LoVo (cell line): ENCODE measurements around the gene HNRNPAB.
"Not testable (repeated sequence)": the region's sequence is repeated elsewhere in the genome, so short reads cannot be mapped to it uniquely, and the experiment has no call there.

ENCODE experiments used
- DNase-seq: peaks from one replicate; pipeline ENCODE4 v3.0.0-alpha.2; 2016; ENCODE audit warnings: low spot score

HNRNPAB gene

DNA sequence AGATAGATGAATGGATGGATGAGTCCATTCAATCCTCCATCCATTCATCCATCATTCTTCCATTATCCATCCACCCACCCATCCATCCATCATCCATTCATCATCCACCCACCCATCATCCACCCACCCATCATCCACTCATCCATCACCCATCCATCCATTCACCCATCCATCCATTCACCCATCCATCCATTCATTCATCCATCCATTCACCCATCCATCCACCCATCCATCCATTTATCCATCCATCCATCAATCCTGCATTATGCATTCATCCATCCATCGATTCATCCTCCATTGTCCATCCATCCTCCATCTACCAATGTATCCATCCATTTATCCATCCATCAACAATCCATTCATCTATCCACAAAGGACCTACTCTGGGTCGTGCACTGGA lies 41.1 kb downstream of the HNRNPAB start:
- DNase-seq = no peak

DNA sequence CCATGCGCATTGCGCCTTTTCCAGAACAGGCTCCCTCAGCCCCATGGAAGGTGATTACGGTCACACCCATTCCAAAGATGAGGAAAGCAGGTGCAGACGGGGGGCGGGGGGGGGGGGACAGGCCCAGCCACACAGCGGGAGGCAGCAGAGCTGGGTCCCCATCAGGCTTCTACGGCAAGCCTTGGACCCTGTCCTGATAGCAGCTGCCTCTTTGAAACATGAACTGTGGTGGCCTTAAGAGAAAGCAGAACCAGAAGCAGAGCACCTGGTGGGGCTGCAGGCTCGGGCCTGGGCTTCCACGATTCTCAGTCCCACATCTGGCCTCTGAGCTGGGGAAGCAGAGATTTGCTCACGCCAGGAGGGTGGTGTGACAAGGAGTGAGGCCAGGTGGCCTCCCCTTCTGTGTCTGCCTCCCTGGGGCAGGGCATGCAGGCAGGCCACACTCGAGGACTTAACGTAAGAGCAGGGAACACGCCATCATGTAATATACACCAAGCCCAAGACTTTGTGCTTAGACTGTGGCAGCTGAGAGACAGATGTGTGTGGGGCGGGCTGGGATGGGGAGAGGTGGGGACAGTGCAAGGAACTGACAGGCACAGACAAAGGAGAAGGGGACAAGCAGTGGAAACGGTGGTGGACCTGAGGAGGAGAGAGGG lies 42.4 kb downstream of the HNRNPAB start:
- no peak for DNase-seq

DNA sequence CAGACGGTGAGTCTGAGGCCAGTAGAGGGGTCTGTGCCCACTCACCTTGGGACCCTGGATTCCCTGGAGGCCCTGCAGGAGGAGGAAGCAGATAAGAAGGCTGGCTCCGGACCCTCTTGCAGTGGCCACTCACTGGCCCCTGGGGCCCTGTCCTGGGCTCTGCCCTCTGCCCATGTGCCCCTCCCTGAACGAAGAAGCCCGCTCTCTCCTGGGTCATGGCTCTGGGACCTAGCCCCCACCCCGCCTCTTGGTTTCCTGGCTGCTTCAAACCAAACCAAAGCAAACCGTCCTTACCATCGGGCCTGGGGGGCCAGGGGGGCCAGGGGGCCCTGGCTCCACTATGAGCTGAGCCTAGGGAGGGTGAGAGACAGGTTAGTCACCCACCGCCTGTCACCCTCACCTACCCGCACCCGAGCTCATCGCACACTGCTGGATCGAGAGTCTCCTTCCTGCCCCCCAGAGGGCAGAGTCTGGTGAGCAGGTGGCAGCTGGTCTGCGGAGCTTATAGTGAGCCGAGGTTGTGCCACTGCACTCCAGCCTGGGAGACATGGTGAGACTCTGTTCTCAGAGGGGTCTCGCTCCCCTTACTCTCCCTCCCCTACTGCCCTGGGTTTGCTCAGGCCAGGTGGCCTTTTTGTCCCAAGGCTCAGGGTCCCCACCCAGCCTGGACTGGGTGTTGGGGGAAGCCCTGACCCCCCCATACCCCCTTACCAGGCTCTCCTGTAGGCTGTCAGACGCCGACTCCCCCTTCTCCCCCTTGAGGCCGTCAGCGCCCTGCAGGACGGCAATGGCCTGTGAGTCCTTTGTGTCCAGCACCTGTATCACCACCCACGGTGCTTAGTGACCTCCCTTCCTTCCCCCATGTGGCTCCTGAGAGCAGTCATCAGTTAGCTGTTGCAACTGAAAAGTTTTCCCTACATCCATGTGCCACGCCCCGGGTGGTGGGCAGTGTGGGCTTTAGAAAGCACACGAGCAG lies 43.4 kb downstream of the HNRNPAB start:
- DNase-seq = no peak

DNA sequence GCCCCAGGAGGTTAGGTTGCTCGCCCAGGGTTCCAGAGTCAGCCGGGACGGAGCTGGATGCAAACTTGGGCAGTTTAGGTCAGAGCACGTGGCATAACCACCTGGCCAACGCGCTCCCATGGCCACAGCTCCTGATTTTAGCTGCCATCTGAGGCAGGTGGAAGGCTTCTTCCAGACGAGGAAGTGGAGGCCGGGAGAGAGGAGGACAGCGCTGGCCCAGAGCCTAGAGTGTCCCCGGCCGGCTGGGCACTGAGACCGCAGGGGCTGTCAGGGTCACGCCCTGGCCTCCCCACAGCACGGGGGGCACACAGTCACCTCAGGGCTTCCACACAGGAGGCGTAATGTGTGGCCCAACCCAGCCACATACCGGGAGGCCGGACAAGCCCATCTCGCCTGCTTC lies 44.4 kb downstream of the HNRNPAB start:
- DNase-seq = no peak

DNA sequence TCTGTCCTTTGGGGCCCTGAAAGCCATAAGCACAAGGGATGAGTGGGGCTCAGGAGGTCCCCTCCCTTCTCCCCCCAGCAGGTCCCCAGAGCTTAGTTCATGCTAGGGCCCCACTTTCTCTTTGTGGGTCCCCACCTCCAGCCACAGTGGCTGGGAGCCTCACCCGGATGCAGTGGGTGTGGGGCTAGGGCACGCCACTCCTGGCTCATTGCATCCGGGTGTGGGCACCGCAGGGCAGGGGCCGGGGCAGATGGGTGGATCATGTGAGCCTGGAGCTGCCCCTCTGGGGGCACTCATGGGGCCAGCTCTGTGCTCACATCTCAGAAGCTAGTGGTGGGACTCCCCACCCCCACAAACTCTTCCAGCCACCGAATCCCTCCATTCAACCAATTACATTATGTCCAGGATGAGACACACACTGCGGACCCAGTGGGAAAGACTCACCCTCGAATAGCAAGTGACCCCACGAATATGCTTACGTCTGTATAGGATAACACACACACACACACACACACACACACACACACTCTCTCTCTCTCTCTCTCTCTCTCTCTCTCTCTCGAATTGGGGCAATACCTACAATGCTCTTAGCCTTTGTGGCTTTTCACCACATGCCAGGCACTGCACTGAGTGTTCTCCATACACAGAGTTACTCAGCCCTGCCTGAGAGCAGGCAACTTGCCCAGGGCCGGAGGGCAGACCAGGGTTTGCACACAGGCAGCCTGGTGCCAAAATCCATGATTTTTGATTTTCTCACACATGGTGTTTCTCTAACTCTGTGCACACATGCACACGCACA lies 45.1 kb downstream of the HNRNPAB start:
- DNase-seq = no peak

DNA sequence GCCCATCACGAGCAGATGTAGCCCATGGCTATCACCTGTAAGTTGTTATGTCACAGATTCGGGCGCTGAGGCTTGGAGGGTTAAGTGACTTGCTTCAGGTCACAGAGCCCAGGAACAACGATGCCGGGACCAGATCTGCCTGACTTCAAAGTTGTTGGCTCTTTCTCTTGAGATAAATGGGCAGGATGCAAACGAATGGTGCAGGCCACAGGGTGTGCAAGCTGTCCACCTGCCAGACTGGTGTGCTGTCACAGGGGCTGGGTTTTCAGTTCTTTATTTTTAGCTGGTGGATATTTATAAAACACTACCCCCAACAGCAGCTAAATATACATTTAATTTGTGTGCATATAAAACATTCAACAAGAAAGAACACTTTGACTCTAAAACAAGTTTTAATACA lies 45.9 kb downstream of the HNRNPAB start:
- no peak for DNase-seq

DNA sequence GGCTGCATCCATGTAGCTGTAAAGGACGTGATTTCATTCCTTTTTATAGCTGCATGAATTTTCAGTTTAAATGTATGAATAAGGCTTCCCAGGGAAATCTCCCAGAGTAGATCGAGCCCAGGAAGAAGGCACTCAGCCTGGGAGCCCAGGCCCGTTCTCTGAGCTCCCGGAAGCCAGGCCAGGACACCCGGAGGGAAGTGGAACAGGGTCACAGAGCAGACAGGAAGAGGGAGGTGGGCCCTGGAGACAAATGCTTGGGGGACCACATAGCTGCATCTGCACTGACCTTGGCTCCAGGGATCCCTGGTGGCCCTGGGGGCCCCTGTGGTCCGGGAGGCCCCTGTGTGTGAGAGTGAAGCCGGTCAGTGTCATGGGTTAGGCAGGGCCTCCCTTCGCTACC lies 47.9 kb downstream of the HNRNPAB start:
- no peak for DNase-seq

DNA sequence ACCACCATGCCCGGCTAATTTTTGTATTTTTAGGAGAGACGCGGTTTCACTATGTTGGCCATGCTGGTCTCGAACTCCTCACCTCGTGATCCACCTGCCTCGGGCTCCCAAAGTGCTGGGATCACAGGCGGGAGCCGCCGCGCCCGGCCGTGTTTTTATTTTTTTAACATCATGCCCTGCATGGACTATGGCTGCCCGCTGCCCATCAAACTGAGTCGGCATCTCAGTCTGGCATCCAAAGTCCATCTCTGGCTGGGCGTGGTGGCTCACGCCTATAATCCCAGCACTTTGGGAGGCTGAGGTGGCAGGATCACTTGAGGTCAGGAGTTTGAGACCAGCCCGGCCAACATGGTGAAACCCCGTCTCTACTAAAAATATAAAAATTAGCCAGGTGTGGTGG lies 49.3 kb downstream of the HNRNPAB start:
- not testable (repeated sequence) for DNase-seq

DNA sequence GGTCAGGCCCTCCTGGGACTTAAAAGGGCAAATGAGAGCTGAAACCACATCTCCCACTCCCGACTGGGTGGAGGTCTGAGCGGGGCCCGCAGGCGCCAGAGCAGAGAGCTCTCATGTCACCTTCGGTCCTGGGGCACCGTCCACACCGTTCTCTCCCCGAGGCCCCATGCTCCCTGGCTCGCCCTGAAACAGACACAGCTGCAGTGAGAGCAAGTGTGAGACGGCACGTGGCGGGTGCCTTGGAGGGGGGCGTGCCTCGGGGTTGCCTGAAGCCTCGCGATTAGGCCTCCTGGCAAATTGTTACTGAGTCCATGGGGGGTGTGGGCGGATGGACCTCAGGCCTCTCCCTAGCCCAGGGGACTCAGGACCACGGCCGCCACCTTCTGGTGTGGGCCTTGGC lies 52.4 kb downstream of the HNRNPAB start:
- DNase-seq = no peak

DNA sequence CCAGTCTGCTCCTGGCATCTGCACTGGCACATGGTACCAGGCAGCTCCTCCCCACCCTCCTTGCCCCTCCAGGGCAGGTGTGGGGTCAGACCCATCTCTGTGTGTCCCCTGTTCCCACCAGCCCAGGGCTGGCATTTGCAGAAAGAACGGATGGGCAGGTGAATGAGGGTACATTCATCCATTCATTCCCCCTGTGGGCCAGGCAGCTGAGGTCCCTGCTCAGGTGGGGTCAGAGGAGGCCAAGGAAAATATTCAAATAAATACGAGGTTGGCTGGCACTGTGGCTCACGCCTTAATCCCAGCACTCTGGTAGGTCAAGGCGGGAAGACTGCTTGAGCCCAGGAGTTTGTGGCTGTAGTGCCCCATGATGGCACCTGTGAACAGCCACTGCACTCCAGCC lies 53.3 kb downstream of the HNRNPAB start:
- DNase-seq = no peak

DNA sequence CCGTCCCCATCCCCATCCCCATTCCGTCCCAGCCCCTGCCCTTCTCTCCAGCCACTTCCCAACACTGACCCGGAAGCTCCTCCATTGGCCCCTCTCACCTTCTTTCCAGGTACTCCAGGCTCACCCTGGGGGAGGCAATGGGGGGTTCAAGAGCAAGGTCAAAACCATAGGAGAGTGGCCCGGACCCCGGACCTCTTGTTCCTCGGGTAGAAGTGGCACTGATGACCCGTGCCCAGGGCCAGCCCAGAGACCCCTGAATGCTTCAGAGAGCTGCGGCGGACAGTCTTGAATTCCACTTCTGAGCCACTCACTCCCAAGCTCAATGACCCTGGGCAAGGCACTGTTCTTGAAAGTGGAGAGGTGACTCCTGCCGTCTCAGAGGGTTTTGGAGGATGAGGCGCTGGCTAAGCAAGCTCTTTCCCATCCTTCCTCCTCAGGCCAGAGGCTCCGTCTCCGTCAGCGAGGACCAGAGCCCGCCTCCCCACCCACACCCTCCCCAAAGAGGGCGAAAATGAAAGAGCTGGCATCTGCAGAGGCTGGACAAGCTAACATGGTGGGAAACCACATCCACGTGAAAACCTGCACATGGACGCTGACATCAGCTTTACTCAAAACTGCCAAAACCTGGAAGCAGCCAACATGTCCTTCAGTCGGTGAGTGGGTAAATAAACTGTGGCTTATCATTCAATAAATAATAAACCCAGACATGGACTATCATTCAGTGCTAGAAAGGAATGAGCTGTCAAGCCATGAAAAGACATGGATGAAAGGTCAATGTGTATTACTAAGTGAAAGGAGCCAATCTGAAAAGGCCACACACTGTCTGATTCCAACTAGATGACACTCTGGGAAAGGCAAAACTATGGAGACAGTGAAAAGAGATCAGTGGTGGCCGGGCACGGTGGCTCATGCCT lies 55.5 kb downstream of the HNRNPAB start:
- no peak for DNase-seq
